Measurements from ENCODE around the gene ZBTB48.
"Not testable (repeated sequence)": the region's sequence is repeated elsewhere in the genome, so short reads cannot be mapped to it uniquely, and the experiment has no call there.

ZBTB48 gene

GRCh38 chr1:6632588-6633514 lies 53.1 kb downstream of the ZBTB48 start:
- no peak for DNase-seq (ENCODE audit: low read depth in 2 of 2, low spot score in 1 of 2)

- no peak for DNase-seq (ENCODE audit: low read depth in 2 of 2, low spot score in 1 of 2)
These were observed 54.7 kb downstream of the ZBTB48 start for GRCh38 chr1:6634371-6635052.

GRCh38 chr1:6635161-6635909 lies 55.5 kb downstream of the ZBTB48 start:
- DNase-seq (ENCODE audit: low read depth in 2 of 2, low spot score in 1 of 2), result no peak

GRCh38 chr1:6635910-6636760 lies 56.3 kb downstream of the ZBTB48 start:
- no peak for DNase-seq (ENCODE audit: low read depth in 2 of 2, low spot score in 1 of 2)

- DNase-seq (ENCODE audit: low read depth in 2 of 2, low spot score in 1 of 2), result not testable (repeated sequence)
These were observed 57.0 kb downstream of the ZBTB48 start for GRCh38 chr1:6636778-6637177.

- DNase-seq (ENCODE audit: low read depth in 2 of 2, low spot score in 1 of 2), result no peak
These were observed 58.0 kb downstream of the ZBTB48 start for GRCh38 chr1:6637770-6638169.

- no peak for DNase-seq (ENCODE audit: low read depth in 2 of 2, low spot score in 1 of 2)
These were observed 58.4 kb downstream of the ZBTB48 start for GRCh38 chr1:6638226-6638625.
